Measurements from ENCODE around the gene CSF3. TPM values are rescaled to one million over a fixed set of nuclear protein-coding genes. Genes with fewer than 3 reads are reported as not detected.

The CSF3 gene
- total RNA-seq, 1 experiment from 2014 or later: not detected

- peaks cover 12% of the 10 kb centered on the region for H3K27me3 ChIP-seq (ENCODE audit: control insufficient read depth, insufficient read depth, low read length)
- H3K4me1 ChIP-seq (ENCODE audit: control insufficient read depth, insufficient read depth, low read length): peaks cover 11% of the 10 kb centered on the region; the same call in 1 of the 2 replicates
- POLR2A ChIA-PET: no interaction called here
- ATAC-seq (no peak), DNase-seq (ENCODE audit: low read depth, low spot score) (no peak)
- BruUV-seq (replicated peaks): no TSS peak
- no peak for TF ChIP-seq SIN3A (IDR thresholded peaks at IDR 0.05; ENCODE audit: borderline replicate concordance, insufficient read depth, low read depth, low read length)
- no peak for TF ChIP-seq REST (IDR thresholded peaks at IDR 0.05; ENCODE audit: insufficient read depth in 1 of 2, low read depth in 2 of 2, low read length in 1 of 2)
- TF ChIP-seq CTCF (IDR thresholded peaks at IDR 0.05): no peak
- TF ChIP-seq TCF7L2 (IDR thresholded peaks at IDR 0.05; ENCODE audit: low read depth, low read length): no peak
- TF ChIP-seq POLR2AphosphoS5 (IDR thresholded peaks at IDR 0.05; ENCODE audit: low read depth, low read length): no peak
- CTCF ChIA-PET: interaction anchor here (0.6 kb wide), 3 partner anchors 22 to 104 kb away, joined by 3 read pairs; no protein-coding TSS in a partner anchor
- intact Hi-C loops (cut with micrococcal nuclease; ENCODE audit: unreplicated experiment): loop anchor here (10.0 kb wide), 1 partner anchor 104 kb away; no protein-coding TSS in a partner anchor
- H3K27ac ChIP-seq (ENCODE audit: low read length): no peak overlapping the region
- H3K9me3 ChIP-seq (ENCODE audit: control insufficient read depth, insufficient read depth, low read depth, low read length): no peaks in the 10 kb centered on the region
- no peak overlapping the region for H3K4me3 ChIP-seq (ENCODE audit: low read depth in 2 of 2, low read length in 2 of 2)
- H3K36me3 ChIP-seq (ENCODE audit: control insufficient read depth, insufficient read depth, low read length): peaks cover 3% of the 10 kb centered on the region
- in situ Hi-C loops (cut with HindIII; ENCODE audit: low pct_unique_long_range_greater_than_20kb, low sequenced_read_pairs): no loop called here
These were observed 36.1 kb upstream of the CSF3 start for GRCh38 chr17:39979016-39979670.

GRCh38 chr17:39979893-39980350, 35.3 kb upstream of the CSF3 start:
- in situ Hi-C loops (cut with HindIII; ENCODE audit: low pct_unique_long_range_greater_than_20kb, low sequenced_read_pairs): no loop called here

More at GRCh38 chr17:39979893-39980350, 35.3 kb upstream of the CSF3 start:
- peaks cover 11% of the 10 kb centered on the region; the same call in 1 of the 2 replicates for H3K4me1 ChIP-seq (ENCODE audit: control insufficient read depth, insufficient read depth, low read length)
- ChIA-PET CTCF (interaction anchor here (0.6 to 1.0 kb wide), 5 partner anchors 21 to 108 kb away, joined by 3 to 4 read pairs (median 3); no protein-coding TSS in a partner anchor), POLR2A (interaction anchor here (0.6 to 0.8 kb wide), 3 partner anchors 14 to 383 kb away, joined by 3 to 7 read pairs (median 4); no protein-coding TSS in a partner anchor)
- no peak for TF ChIP-seq REST (IDR thresholded peaks at IDR 0.05; ENCODE audit: insufficient read depth in 1 of 2, low read depth in 2 of 2, low read length in 1 of 2)
- no peak for TF ChIP-seq SIN3A (IDR thresholded peaks at IDR 0.05; ENCODE audit: borderline replicate concordance, insufficient read depth, low read depth, low read length)
- TF ChIP-seq CTCF (IDR thresholded peaks at IDR 0.05): no peak
- TF ChIP-seq POLR2AphosphoS5 (IDR thresholded peaks at IDR 0.05; ENCODE audit: low read depth, low read length): no peak
- no peak for TF ChIP-seq TCF7L2 (IDR thresholded peaks at IDR 0.05; ENCODE audit: low read depth, low read length)
- BruUV-seq (replicated peaks): no TSS peak
- H3K9me3 ChIP-seq (ENCODE audit: control insufficient read depth, insufficient read depth, low read depth, low read length): no peaks in the 10 kb centered on the region
- DNase-seq (ENCODE audit: low read depth, low spot score) (peak; percentile 10), ATAC-seq (peak; percentile 40)
- H3K36me3 ChIP-seq (ENCODE audit: control insufficient read depth, insufficient read depth, low read length): peaks cover 3% of the 10 kb centered on the region
- H3K27ac ChIP-seq (ENCODE audit: low read length): peak overlapping the region; percentile 67
- peak overlapping the region; percentile 90 to 95 for H3K4me3 ChIP-seq (ENCODE audit: low read depth in 2 of 2, low read length in 2 of 2)
- intact Hi-C loops (cut with micrococcal nuclease; ENCODE audit: unreplicated experiment): loop anchor here (10.0 kb wide), 1 partner anchor 105 kb away; no protein-coding TSS in a partner anchor
- H3K27me3 ChIP-seq (ENCODE audit: control insufficient read depth, insufficient read depth, low read length): peaks cover 9% of the 10 kb centered on the region
